Peyer's patch (tissue), 4 donors: ENCODE measurements around the gene TUBB8. TPM values are rescaled to one million over a fixed set of nuclear protein-coding genes. Genes with fewer than 3 reads are reported as not detected.

ENCODE experiments used
- total RNA-seq, 4 donors: library from RNA; depleted of rRNA; stranded (reverse); fragments of >200 nt; gene quantifications; one replicate each; pipeline ENCODE4 v1.1.0, GENCODE V29; 2016

The TUBB8 gene
- total RNA-seq, 4 donors from 2014 or later, result not detected

Other genes with a start within 250 kb of the TUBB8 start
- 100 to 1,000 TPM in 1 of 4 donors, 10 to 100 TPM in 3; 28.9 to 132 (median 37.2) TPM for gene ZMYND11, start 86.2 kb upstream of the TUBB8 start, total RNA-seq